Neural progenitor cell (in vitro differentiated cells): Measurements from ENCODE around the gene SWAP70. TPM values are rescaled to one million over a fixed set of nuclear protein-coding genes. Genes with fewer than 3 reads are reported as not detected.
A peak's percentile ranks its signal among the peaks of the same experiment; 100 is the strongest.

Experiments
- DNase-seq: peaks from one replicate; pipeline ENCODE4 v3.0.0-alpha.2; 2016; ENCODE audit warnings: low spot score
- H2AFZ ChIP-seq: fragments of 200-600 bp; sonication (generic); replicated peaks from 2 replicates; pipeline ENCODE4 v1.6.1; 2016; ENCODE audit warnings: antibody characterized with exemption
- H3F3A ChIP-seq: fragments of 200-600 bp; sonication (generic); 2 replicates; pipeline ENCODE4 v1.6.1; 2016; ENCODE audit warnings: antibody characterized with exemption, low read depth
- H3K27ac ChIP-seq: fragments of 200-600 bp; sonication (generic); 2 replicates; pipeline ENCODE4 v1.5.1; 2016; ENCODE audit warnings: mild to moderate bottlenecking
- H3K27me3 ChIP-seq: fragments of 200-600 bp; sonication (generic); 2 replicates; pipeline ENCODE4 v1.6.1; 2016; ENCODE audit warnings: mild to moderate bottlenecking, moderate library complexity
- H3K36me3 ChIP-seq: fragments of 200-600 bp; sonication (generic); 2 replicates; pipeline ENCODE4 v1.5.1; 2016
- H3K4me1 ChIP-seq: fragments of 200-600 bp; sonication (generic); 2 replicates; pipeline ENCODE4 v1.6.1; 2016; ENCODE audit warnings: mixed run types
- H3K4me2 ChIP-seq: fragments of 200-600 bp; sonication (generic); 2 replicates; pipeline ENCODE4 v1.6.1; 2016
- H3K4me3 ChIP-seq: fragments of 200-600 bp; sonication (generic); 2 replicates; pipeline ENCODE4 v1.5.1; 2016
- H3K79me2 ChIP-seq: fragments of 200-600 bp; sonication (generic); 2 replicates; pipeline ENCODE4 v1.6.1; 2016; ENCODE audit warnings: low read depth
- H3K9ac ChIP-seq: fragments of 200-600 bp; sonication (generic); 2 replicates; pipeline ENCODE4 v1.6.1; 2016
- H3K9me3 ChIP-seq: fragments of 200-600 bp; sonication (generic); 2 replicates; pipeline ENCODE4 v1.5.1; 2016; ENCODE audit warnings: low read depth
- H4K20me1 ChIP-seq: fragments of 200-600 bp; sonication (generic); 2 replicates; pipeline ENCODE4 v1.6.1; 2016; ENCODE audit warnings: low read depth
- H3K27ac Mint-ChIP-seq: 3 replicates; pipeline ENCODE4 v1.8.0; 2021; ENCODE audit warnings: mixed read lengths
- H3K27me3 Mint-ChIP-seq: 2 replicates; pipeline ENCODE4 v1.8.0; 2022; ENCODE audit warnings: low read depth, mild to moderate bottlenecking, inconsistent platforms, moderate library complexity, mixed read lengths; ENCODE audit not compliant: insufficient read depth
- H3K36me3 Mint-ChIP-seq: 3 replicates; pipeline ENCODE4 v1.8.0; 2021; ENCODE audit warnings: mixed read lengths
- H3K4me1 Mint-ChIP-seq: 3 replicates; pipeline ENCODE4 v1.8.0; 2021; ENCODE audit warnings: mixed read lengths
- H3K4me3 Mint-ChIP-seq: 3 replicates; pipeline ENCODE4 v1.8.0; 2021; ENCODE audit warnings: mild to moderate bottlenecking, moderate library complexity, mixed read lengths
- H3K9me3 Mint-ChIP-seq: 3 replicates; pipeline ENCODE4 v1.8.0; 2020; ENCODE audit warnings: mixed read lengths
- EZH2 ChIP-seq: fragments of 200-600 bp; sonication (generic); IDR thresholded peaks from 2 replicates; pipeline ENCODE4 v1.6.1; 2017; ENCODE audit warnings: antibody characterized with exemption, mild to moderate bottlenecking, moderate library complexity
- EZH2phosphoT487 ChIP-seq: fragments of 200-600 bp; sonication (generic); IDR thresholded peaks from 2 replicates; pipeline ENCODE4 v1.6.1; 2017; ENCODE audit warnings: antibody characterized with exemption
- total RNA-seq: library from RNA; depleted of rRNA; stranded (reverse); fragments of >200 nt; gene quantifications from 2 replicates; pipeline ENCODE4 v1.2.3, GENCODE V29; 2015; ENCODE audit warnings: low replicate concordance
- TF ChIP-seq, protein P1 (sequence below): fragments of 200-600 bp; sonication (generic); IDR thresholded peaks from 2 replicates; pipeline ENCODE4 v1.5.1; 2017; ENCODE audit warnings: antibody characterized with exemption, mild to moderate bottlenecking

The SWAP70 gene
- total RNA-seq, 1 donor from 2014 or later = 25.5 TPM

DNA sequence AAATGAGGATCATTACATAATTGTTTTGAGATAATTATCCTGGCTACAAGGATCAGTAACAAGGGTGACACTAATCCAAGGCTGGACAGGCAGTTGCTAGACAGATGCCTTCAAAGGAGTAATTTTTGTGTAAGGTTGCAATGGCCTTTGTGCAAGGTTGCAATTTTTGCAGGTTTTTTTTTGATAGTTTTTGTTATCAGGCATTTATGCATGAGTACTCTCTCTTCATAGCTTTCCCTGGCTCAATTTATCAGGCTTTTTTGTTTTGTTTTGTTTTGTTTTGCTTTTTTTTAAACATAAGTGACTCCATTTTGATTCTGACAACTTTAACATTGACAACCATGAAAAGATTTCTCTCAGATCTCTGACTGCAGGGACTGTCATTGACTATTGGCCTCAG is 110.2 kb downstream of the SWAP70 start:
- H3K9me3 Mint-ChIP-seq = no peaks in the 10 kb centered on the region
- H3K4me2 ChIP-seq = no peak overlapping the region
- no peaks in the 10 kb centered on the region for H3K9me3 ChIP-seq
- no peak overlapping the region for H3K27ac Mint-ChIP-seq
- H3K4me3 ChIP-seq = no peak overlapping the region
- no peaks in the 10 kb centered on the region for H3K27me3 ChIP-seq
- H2AFZ ChIP-seq = no peak overlapping the region
- H3K79me2 ChIP-seq = no peaks in the 10 kb centered on the region
- H3K4me3 Mint-ChIP-seq = no peak overlapping the region
- H3K27me3 Mint-ChIP-seq = no peaks in the 10 kb centered on the region
- peaks cover 3% of the 10 kb centered on the region for H3K4me1 Mint-ChIP-seq
- H3K36me3 Mint-ChIP-seq = peaks cover 13% of the 10 kb centered on the region
- H4K20me1 ChIP-seq = no peaks in the 10 kb centered on the region
- H3K9ac ChIP-seq = no peak overlapping the region
- peaks cover 7% of the 10 kb centered on the region for H3F3A ChIP-seq
- H3K27ac ChIP-seq = no peak overlapping the region
- H3K4me1 ChIP-seq = peaks cover 17% of the 10 kb centered on the region
- H3K36me3 ChIP-seq = no peaks in the 10 kb centered on the region
- DNase-seq = no peak
- TF ChIP-seq, protein P1, sequence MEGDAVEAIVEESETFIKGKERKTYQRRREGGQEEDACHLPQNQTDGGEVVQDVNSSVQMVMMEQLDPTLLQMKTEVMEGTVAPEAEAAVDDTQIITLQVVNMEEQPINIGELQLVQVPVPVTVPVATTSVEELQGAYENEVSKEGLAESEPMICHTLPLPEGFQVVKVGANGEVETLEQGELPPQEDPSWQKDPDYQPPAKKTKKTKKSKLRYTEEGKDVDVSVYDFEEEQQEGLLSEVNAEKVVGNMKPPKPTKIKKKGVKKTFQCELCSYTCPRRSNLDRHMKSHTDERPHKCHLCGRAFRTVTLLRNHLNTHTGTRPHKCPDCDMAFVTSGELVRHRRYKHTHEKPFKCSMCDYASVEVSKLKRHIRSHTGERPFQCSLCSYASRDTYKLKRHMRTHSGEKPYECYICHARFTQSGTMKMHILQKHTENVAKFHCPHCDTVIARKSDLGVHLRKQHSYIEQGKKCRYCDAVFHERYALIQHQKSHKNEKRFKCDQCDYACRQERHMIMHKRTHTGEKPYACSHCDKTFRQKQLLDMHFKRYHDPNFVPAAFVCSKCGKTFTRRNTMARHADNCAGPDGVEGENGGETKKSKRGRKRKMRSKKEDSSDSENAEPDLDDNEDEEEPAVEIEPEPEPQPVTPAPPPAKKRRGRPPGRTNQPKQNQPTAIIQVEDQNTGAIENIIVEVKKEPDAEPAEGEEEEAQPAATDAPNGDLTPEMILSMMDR = no peak
- no peak for TF ChIP-seq EZH2

- Mint-ChIP-seq H3K27ac (peak overlapping the region; percentile 55), H3K4me1 (peaks cover 3% of the 10 kb centered on the region), H3K4me3 (no peak overlapping the region), H3K9me3 (no peaks in the 10 kb centered on the region), H3K27me3 (no peaks in the 10 kb centered on the region), H3K36me3 (peaks cover 15% of the 10 kb centered on the region)
- Histone ChIP-seq H4K20me1 (no peaks in the 10 kb centered on the region), H3K36me3 (no peaks in the 10 kb centered on the region), H3K4me3 (no peak overlapping the region), H2AFZ (no peak overlapping the region), H3F3A (peaks cover 7% of the 10 kb centered on the region), H3K27ac (no peak overlapping the region), H3K4me2 (no peak overlapping the region), H3K9me3 (no peaks in the 10 kb centered on the region), H3K79me2 (no peaks in the 10 kb centered on the region), H3K27me3 (no peaks in the 10 kb centered on the region), H3K4me1 (peaks cover 17% of the 10 kb centered on the region), H3K9ac (no peak overlapping the region)
- TF ChIP-seq EZH2phosphoT487 (no peak), EZH2 (no peak)
- TF ChIP-seq, protein P1 = no peak
- no peak for DNase-seq
Observed at GRCh38 chr11:9774591-9775397, 110.9 kb downstream of the SWAP70 start.

DNA sequence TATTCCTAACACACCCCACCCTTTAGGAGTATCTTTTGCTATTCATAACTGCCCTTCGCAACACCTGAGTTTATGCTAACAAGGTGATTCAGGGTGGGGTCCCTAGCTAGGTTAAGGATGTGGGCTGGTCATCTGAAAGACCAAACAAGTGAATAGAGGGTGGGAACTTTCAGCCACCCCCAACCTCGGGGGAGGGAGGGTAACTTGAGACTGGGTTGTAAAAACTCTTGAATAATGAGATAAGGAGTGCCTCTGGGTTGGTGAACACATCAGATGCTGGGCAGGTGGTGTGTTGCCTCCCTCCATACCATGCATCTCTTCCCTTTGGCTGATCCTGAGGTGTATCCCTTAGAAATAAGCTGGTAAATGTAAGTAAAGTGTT is 111.5 kb downstream of the SWAP70 start:
- Histone ChIP-seq H2AFZ (no peak overlapping the region), H3K27ac (no peak overlapping the region), H3K79me2 (no peaks in the 10 kb centered on the region), H3K36me3 (no peaks in the 10 kb centered on the region), H3K27me3 (no peaks in the 10 kb centered on the region), H3K9me3 (no peaks in the 10 kb centered on the region), H3K4me3 (no peak overlapping the region), H3K4me1 (peaks cover 17% of the 10 kb centered on the region), H3K9ac (no peak overlapping the region), H4K20me1 (no peaks in the 10 kb centered on the region), H3F3A (peaks cover 7% of the 10 kb centered on the region), H3K4me2 (no peak overlapping the region)
- DNase-seq = no peak
- TF ChIP-seq, protein P1 = no peak
- no peak for TF ChIP-seq EZH2phosphoT487
- no peak for TF ChIP-seq EZH2
- no peaks in the 10 kb centered on the region for H3K9me3 Mint-ChIP-seq
- no peaks in the 10 kb centered on the region for H3K27me3 Mint-ChIP-seq
- H3K36me3 Mint-ChIP-seq = peaks cover 21% of the 10 kb centered on the region
- H3K4me1 Mint-ChIP-seq = peaks cover 3% of the 10 kb centered on the region
- H3K4me3 Mint-ChIP-seq = no peak overlapping the region
- no peak overlapping the region for H3K27ac Mint-ChIP-seq
